ENCODE measurements around the gene S100A4.

DNA sequence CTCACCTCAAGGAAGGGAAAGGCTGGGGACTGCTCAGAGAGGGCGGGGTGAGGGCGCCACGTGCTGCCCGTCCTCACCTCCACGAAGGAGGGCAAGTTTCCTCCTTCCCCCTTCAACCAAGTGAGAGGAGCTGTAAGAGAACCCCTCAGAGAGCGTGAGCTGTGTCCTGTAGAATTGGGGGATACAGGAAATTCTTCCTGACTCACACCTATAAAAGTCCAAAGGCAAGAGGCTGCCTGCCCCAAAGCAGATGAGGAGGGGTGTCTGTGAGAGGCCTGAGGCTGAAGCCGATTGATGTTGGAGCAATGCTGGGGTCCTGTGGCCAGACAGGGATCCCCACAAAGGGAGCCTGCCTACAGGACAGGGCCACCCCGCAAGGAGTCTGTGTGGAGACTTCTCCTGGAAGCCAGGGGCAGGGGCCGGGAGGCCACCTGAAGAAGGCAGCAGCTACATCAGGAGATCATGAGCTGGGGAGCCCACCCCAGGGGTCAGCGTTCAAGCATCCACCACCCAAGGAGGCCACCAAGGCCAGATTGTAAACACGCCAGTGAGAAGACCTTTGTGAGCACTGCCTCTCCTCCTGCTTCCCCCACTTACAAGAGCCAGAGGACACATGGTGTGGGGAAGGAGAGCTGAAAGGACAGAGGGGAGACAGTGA is 37.6 kb downstream of the S100A4 start:
- TF ChIP-seq POLR2A (IDR thresholded peaks at IDR 0.05), result no peak
- TF ChIP-seq, protein P1, sequence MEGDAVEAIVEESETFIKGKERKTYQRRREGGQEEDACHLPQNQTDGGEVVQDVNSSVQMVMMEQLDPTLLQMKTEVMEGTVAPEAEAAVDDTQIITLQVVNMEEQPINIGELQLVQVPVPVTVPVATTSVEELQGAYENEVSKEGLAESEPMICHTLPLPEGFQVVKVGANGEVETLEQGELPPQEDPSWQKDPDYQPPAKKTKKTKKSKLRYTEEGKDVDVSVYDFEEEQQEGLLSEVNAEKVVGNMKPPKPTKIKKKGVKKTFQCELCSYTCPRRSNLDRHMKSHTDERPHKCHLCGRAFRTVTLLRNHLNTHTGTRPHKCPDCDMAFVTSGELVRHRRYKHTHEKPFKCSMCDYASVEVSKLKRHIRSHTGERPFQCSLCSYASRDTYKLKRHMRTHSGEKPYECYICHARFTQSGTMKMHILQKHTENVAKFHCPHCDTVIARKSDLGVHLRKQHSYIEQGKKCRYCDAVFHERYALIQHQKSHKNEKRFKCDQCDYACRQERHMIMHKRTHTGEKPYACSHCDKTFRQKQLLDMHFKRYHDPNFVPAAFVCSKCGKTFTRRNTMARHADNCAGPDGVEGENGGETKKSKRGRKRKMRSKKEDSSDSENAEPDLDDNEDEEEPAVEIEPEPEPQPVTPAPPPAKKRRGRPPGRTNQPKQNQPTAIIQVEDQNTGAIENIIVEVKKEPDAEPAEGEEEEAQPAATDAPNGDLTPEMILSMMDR (IDR thresholded peaks at IDR 0.05), result no peak
